Left ventricle myocardium inferior (tissue), 1 donor: ENCODE results near the gene SLC26A1. TPM values are rescaled to one million over a fixed set of nuclear protein-coding genes. Genes with fewer than 3 reads are reported as not detected.
"Not testable (repeated sequence)": the region's sequence is repeated elsewhere in the genome, so short reads cannot be mapped to it uniquely, and the experiment has no call there.

Experiments used
- DNase-seq: peaks from one replicate; pipeline ENCODE4 v3.0.0-alpha.2; 2020
- H3K27ac ChIP-seq: fragments of 200-600 bp; replicated peaks from 2 replicates; pipeline ENCODE4 v1.8.0; 2021
- H3K27me3 ChIP-seq: fragments of 200-600 bp; 2 replicates; pipeline ENCODE4 v1.8.0; 2021; ENCODE audit warnings: low read depth
- H3K36me3 ChIP-seq: fragments of 200-600 bp; 2 replicates; pipeline ENCODE4 v1.8.0; 2021
- H3K4me1 ChIP-seq: fragments of 200-600 bp; 2 replicates; pipeline ENCODE4 v1.8.0; 2021
- H3K4me3 ChIP-seq: fragments of 200-600 bp; 2 replicates; pipeline ENCODE4 v1.8.0; 2021; ENCODE audit warnings: mild to moderate bottlenecking, moderate library complexity
- H3K9me3 ChIP-seq: fragments of 200-600 bp; replicated peaks from 2 replicates; pipeline ENCODE4 v1.8.0; 2021
- CTCF ChIP-seq: fragments of 200-600 bp; IDR thresholded peaks from 2 replicates; pipeline ENCODE4 v1.8.0; 2021; ENCODE audit warnings: antibody characterized with exemption, mild to moderate bottlenecking, borderline replicate concordance
- intact Hi-C: fragments of 100-400 bp; cut with micrococcal nuclease; formaldehyde crosslinking; loops from one replicate; pipeline ENCODE4 v1.11.0; 2022
- total RNA-seq: library from RNA; stranded (reverse); fragmentation: NEBNext Ultra II Directional; extraction: Animal tissue kit (Norgen Biotek cat#: 25700); gene quantifications from one replicate; pipeline ENCODE4 v1.2.1, GENCODE V29; 2021
- donor health status: DM: no; HTN: yes; CAD: no; lungs with severe emphysema.

The SLC26A1 gene
- total RNA-seq, 1 donor from 2014 or later = not detected

GRCh38 chr4:1000686-1001260, 7.6 kb upstream of the SLC26A1 start:
- intact Hi-C loops = no loop called here
- Histone ChIP-seq H3K27ac (no peak overlapping the region), H3K4me1 (peaks cover 49% of the 10 kb centered on the region), H3K27me3 (peaks cover 97% of the 10 kb centered on the region), H3K9me3 (no peaks in the 10 kb centered on the region), H3K4me3 (no peak overlapping the region), H3K36me3 (no peaks in the 10 kb centered on the region)
- TF ChIP-seq CTCF = no peak
- no peak for DNase-seq

DNA sequence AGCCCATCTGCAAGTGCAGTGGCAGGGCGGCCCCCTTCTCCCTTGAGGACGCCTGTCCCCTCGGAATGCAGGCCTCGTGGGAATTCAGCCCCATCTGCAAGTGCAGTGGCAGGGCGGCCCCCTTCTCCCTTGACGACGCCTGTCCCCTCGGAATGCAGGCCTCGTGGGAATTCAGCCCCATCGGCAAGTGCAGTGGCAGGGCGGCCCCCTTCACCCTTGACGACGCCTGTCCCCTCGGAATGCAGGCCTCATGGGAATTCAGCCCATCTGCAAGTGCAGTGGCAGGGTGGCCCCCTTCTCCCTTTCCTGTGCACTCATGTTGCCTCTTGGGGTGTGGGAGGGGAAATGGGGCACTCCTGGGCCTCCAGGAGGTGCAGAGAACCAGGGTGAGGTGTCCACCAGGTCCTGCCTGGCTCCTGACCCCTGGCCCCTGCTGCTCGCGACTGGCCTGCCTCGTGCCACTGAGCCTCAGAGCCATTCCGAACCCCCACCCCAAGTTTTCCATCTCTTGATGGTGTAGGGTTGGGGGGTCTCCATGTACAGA, 6.8 kb upstream of the SLC26A1 start:
- no peak for DNase-seq
- Histone ChIP-seq H3K27ac (no peak overlapping the region), H3K4me3 (no peak overlapping the region), H3K9me3 (no peaks in the 10 kb centered on the region), H3K4me1 (peaks cover 43% of the 10 kb centered on the region), H3K27me3 (peaks cover 89% of the 10 kb centered on the region), H3K36me3 (no peaks in the 10 kb centered on the region)
- TF ChIP-seq CTCF = no peak
- intact Hi-C loops = no loop called here

GRCh38 chr4:999240-999863, 6.1 kb upstream of the SLC26A1 start:
- H3K27ac ChIP-seq, H3K9me3 ChIP-seq, H3K4me3 ChIP-seq, DNase-seq, H3K36me3 ChIP-seq, intact Hi-C loops: not testable (repeated sequence)
- peaks cover 83% of the 10 kb centered on the region for H3K27me3 ChIP-seq
- H3K4me1 ChIP-seq = peaks cover 37% of the 10 kb centered on the region

GRCh38 chr4:998096-998691, 5.0 kb upstream of the SLC26A1 start:
- intact Hi-C loops = no loop called here
- H3K4me3 ChIP-seq = peak overlapping the region; percentile 61
- H3K27me3 ChIP-seq = peaks cover 71% of the 10 kb centered on the region
- DNase-seq = no peak
- H3K36me3 ChIP-seq = no peaks in the 10 kb centered on the region
- no peaks in the 10 kb centered on the region for H3K9me3 ChIP-seq
- no peak overlapping the region for H3K27ac ChIP-seq
- TF ChIP-seq CTCF = no peak
- H3K4me1 ChIP-seq = peaks cover 29% of the 10 kb centered on the region

GRCh38 chr4:997375-998071, 4.3 kb upstream of the SLC26A1 start:
- no peak for DNase-seq
- no peaks in the 10 kb centered on the region for H3K36me3 ChIP-seq
- no peak for TF ChIP-seq CTCF

GRCh38 chr4:996997-997374, 3.8 kb upstream of the SLC26A1 start:
- H3K4me1 ChIP-seq = peaks cover 18% of the 10 kb centered on the region
- H3K27ac ChIP-seq = no peak overlapping the region
- TF ChIP-seq CTCF = no peak
- DNase-seq = no peak
- intact Hi-C loops = no loop called here
- H3K27me3 ChIP-seq = peaks cover 59% of the 10 kb centered on the region
- H3K36me3 ChIP-seq = no peaks in the 10 kb centered on the region
- no peaks in the 10 kb centered on the region for H3K9me3 ChIP-seq
- peak overlapping the region; percentile 61 for H3K4me3 ChIP-seq

More at GRCh38 chr4:997375-998071, 4.3 kb upstream of the SLC26A1 start:
- peak overlapping the region; percentile 61 for H3K4me3 ChIP-seq
- intact Hi-C loops = no loop called here
- peaks cover 23% of the 10 kb centered on the region for H3K4me1 ChIP-seq
- H3K27me3 ChIP-seq = peaks cover 65% of the 10 kb centered on the region
- no peaks in the 10 kb centered on the region for H3K9me3 ChIP-seq
- H3K27ac ChIP-seq = no peak overlapping the region
